HEK293 (cell line): Measurements from ENCODE around the gene DEDD2.

Experiments used
- CTCF ChIA-PET: fragments of 350-600 bp; formaldehyde crosslinking; extraction: SDS; loops from one replicate; lab custom pipeline; 2021; ENCODE audit warnings: antibody characterized with exemption; lab: Yijun Ruan, JAX
- POLR2A ChIA-PET: fragments of 300-600 bp; formaldehyde crosslinking; extraction: SDS; loops from one replicate; lab custom pipeline; 2020; ENCODE audit warnings: antibody characterized with exemption, inconsistent platforms; lab: Yijun Ruan, JAX
- H3K27ac ChIP-seq: fragments of 200-500 bp; sonication (Bioruptor generic); 2 replicates; pipeline ENCODE4 v1.5.1; 2014; ENCODE audit warnings: low read depth, low read length, control low read depth, inconsistent platforms; ENCODE audit errors: extremely low read depth
- H3K36me3 ChIP-seq, 2 experiments: fragments of 200-500 bp in 1 of 2; sonication (Bioruptor generic) in 1 of 2; 1 replicate in 1 of 2; 2 replicates in 1 of 2; pipeline ENCODE4 v1.5.1; 2014 to 2017; ENCODE audit warnings: inconsistent platforms in 2 of 2, low read length in 2 of 2; ENCODE audit not compliant: control insufficient read depth in 2 of 2, insufficient read depth in 1 of 2
- H3K4me1 ChIP-seq: fragments of 200-500 bp; sonication (Bioruptor generic); 2 replicates; pipeline ENCODE4 v1.5.1; 2014; ENCODE audit warnings: mild to moderate bottlenecking, low read length, inconsistent platforms; ENCODE audit not compliant: control insufficient read depth, insufficient read depth
- H3K4me3 ChIP-seq: 2 replicates; pipeline ENCODE4 v1.5.1; 2011; ENCODE audit warnings: low read depth, mild to moderate bottlenecking, control low read depth, low read length, moderate library complexity
- H3K9me3 ChIP-seq: fragments of 200-500 bp; sonication (Bioruptor generic); 2 replicates; pipeline ENCODE4 v1.5.1; 2014; ENCODE audit warnings: low read depth, low read length, inconsistent platforms; ENCODE audit not compliant: control insufficient read depth, insufficient read depth
- GLI4 ChIP-seq: fragments of 450-650 bp; formaldehyde crosslinking; IDR thresholded peaks from 2 replicates; pipeline ENCODE4 v1.5.1; 2016; ENCODE audit warnings: missing biosample characterization, missing genetic modification characterization
- IKZF3 ChIP-seq: fragments of 450-650 bp; IDR thresholded peaks from 2 replicates; pipeline ENCODE4 v1.5.0; 2018; ENCODE audit warnings: missing biosample characterization, mild to moderate bottlenecking, missing genetic modification characterization, moderate library complexity
- KLF16 ChIP-seq: fragments of 450-650 bp; formaldehyde crosslinking; IDR thresholded peaks from 2 replicates; pipeline ENCODE4 v1.5.1; 2017; ENCODE audit warnings: missing biosample characterization, missing genetic modification characterization
- SP7 ChIP-seq: fragments of 450-650 bp; formaldehyde crosslinking; IDR thresholded peaks from 2 replicates; pipeline ENCODE4 v1.5.1; 2016; ENCODE audit warnings: missing biosample characterization, missing genetic modification characterization
- ZBTB48 ChIP-seq: fragments of 450-650 bp; formaldehyde crosslinking; IDR thresholded peaks from 2 replicates; pipeline ENCODE4 v1.5.1; 2016; ENCODE audit warnings: missing biosample characterization, missing genetic modification characterization
- ZFHX2 ChIP-seq: fragments of 450-650 bp; formaldehyde crosslinking; conservative IDR thresholded peaks from 2 replicates; pipeline ENCODE4 v1.5.1; 2016; ENCODE audit warnings: missing biosample characterization, missing genetic modification characterization
- ZFP37 ChIP-seq: fragments of 450-650 bp; formaldehyde crosslinking; IDR thresholded peaks from 2 replicates; pipeline ENCODE4 v1.5.1; 2016; ENCODE audit warnings: missing biosample characterization, missing genetic modification characterization
- ZNF133 ChIP-seq: fragments of 450-650 bp; formaldehyde crosslinking; IDR thresholded peaks from 2 replicates; pipeline ENCODE4 v1.5.1; 2016; ENCODE audit warnings: missing biosample characterization, missing genetic modification characterization
- ZNF140 ChIP-seq: fragments of 450-650 bp; formaldehyde crosslinking; IDR thresholded peaks from 2 replicates; pipeline ENCODE4 v1.5.1; 2016; ENCODE audit warnings: missing biosample characterization, missing genetic modification characterization
- ZNF146 ChIP-seq: fragments of 450-650 bp; formaldehyde crosslinking; IDR thresholded peaks from 2 replicates; pipeline ENCODE4 v1.5.1; 2016; ENCODE audit warnings: missing biosample characterization, missing genetic modification characterization
- ZNF184 ChIP-seq: fragments of 450-650 bp; IDR thresholded peaks from 2 replicates; pipeline ENCODE4 v1.5.1; 2018; ENCODE audit warnings: missing biosample characterization, mild to moderate bottlenecking, missing genetic modification characterization
- ZNF324 ChIP-seq: fragments of 450-650 bp; formaldehyde crosslinking; IDR thresholded peaks from 2 replicates; pipeline ENCODE4 v1.5.1; 2016; ENCODE audit warnings: missing biosample characterization, missing genetic modification characterization
- ZNF416 ChIP-seq: fragments of 450-650 bp; formaldehyde crosslinking; IDR thresholded peaks from 2 replicates; pipeline ENCODE4 v1.5.1; 2016; ENCODE audit warnings: missing biosample characterization, missing genetic modification characterization
- ZNF433 ChIP-seq: fragments of 450-650 bp; formaldehyde crosslinking; IDR thresholded peaks from 2 replicates; pipeline ENCODE4 v1.5.1; 2016; ENCODE audit warnings: missing biosample characterization, missing genetic modification characterization, low read depth
- ZNF521 ChIP-seq: fragments of 450-650 bp; formaldehyde crosslinking; IDR thresholded peaks from 2 replicates; pipeline ENCODE4 v1.5.1; 2017; ENCODE audit warnings: missing biosample characterization, mild to moderate bottlenecking, missing genetic modification characterization
- ZNF544 ChIP-seq: fragments of 450-650 bp; formaldehyde crosslinking; IDR thresholded peaks from 2 replicates; pipeline ENCODE4 v1.5.0; 2017; ENCODE audit warnings: missing biosample characterization, missing genetic modification characterization
- ZNF571 ChIP-seq: fragments of 450-650 bp; formaldehyde crosslinking; IDR thresholded peaks from 2 replicates; pipeline ENCODE4 v1.5.0; 2017; ENCODE audit warnings: missing biosample characterization, missing genetic modification characterization
- ZNF768 ChIP-seq: fragments of 450-650 bp; formaldehyde crosslinking; IDR thresholded peaks from 2 replicates; pipeline ENCODE4 v1.5.1; 2018; ENCODE audit warnings: missing biosample characterization, mild to moderate bottlenecking, missing genetic modification characterization
- TF ChIP-seq, protein P1 (sequence below): fragments of 450-650 bp; formaldehyde crosslinking; IDR thresholded peaks from 2 replicates; pipeline ENCODE4 v1.5.1; 2016; ENCODE audit warnings: missing biosample characterization, missing genetic modification characterization
- TF ChIP-seq, protein P2 (sequence below): fragments of 450-650 bp; formaldehyde crosslinking; IDR thresholded peaks from 2 replicates; pipeline ENCODE4 v1.5.1; 2016; ENCODE audit warnings: missing biosample characterization, missing genetic modification characterization
- TF ChIP-seq, protein P3 (sequence below): fragments of 450-650 bp; IDR thresholded peaks from 2 replicates; pipeline ENCODE4 v1.5.1; 2018; ENCODE audit warnings: missing biosample characterization, mild to moderate bottlenecking, missing genetic modification characterization
- TF ChIP-seq, protein P4 (sequence below): fragments of 450-650 bp; formaldehyde crosslinking; IDR thresholded peaks from 2 replicates; pipeline ENCODE4 v1.5.1; 2016; ENCODE audit warnings: missing biosample characterization, missing genetic modification characterization
- TF ChIP-seq, protein P5 (sequence below): fragments of 450-650 bp; formaldehyde crosslinking; IDR thresholded peaks from 2 replicates; pipeline ENCODE4 v1.5.1; 2017; ENCODE audit warnings: missing biosample characterization, missing genetic modification characterization
- TF ChIP-seq, protein P6 (sequence below): fragments of 450-650 bp; formaldehyde crosslinking; IDR thresholded peaks from 2 replicates; pipeline ENCODE4 v1.5.1; 2016; ENCODE audit warnings: missing biosample characterization, missing genetic modification characterization

The DEDD2 gene

DNA sequence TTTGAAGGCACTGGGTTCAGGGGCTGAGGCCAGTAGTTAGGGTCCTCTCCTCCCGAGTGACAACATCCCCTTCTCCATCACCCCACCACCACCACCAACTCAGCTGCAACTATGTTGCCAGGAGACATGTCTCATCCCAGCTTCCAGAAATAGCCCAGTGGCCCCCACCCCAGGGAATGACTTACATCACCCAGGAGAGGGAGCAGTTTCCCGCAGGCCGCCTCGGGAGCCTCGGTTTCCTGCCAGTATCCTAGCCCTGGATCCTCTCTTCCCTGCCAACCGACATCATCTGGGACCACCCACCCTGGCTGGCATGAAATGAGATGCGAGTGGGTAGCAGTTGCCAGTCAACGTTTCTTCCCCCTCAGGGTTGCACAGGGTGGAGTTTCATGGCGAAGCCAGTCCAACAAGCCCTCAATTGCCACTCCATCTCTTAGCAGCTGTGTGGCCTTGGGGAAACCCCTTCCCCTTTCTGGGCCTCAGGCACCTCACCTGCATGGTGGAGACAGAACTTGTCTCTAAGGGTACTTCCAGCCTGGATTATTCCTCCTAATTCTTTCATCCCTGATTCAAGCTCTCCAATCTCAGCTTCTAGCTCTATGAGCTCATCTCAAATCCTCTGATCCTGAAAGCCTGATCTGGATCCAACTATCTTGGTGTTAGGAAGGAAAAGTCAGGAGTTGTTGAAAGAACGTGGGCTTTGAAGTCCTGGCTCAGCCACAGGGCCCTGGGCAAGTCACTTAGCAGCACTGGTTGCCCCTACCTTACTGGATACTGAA is 28.9 kb upstream of the DEDD2 start (continued):
- TF ChIP-seq, protein P1, sequence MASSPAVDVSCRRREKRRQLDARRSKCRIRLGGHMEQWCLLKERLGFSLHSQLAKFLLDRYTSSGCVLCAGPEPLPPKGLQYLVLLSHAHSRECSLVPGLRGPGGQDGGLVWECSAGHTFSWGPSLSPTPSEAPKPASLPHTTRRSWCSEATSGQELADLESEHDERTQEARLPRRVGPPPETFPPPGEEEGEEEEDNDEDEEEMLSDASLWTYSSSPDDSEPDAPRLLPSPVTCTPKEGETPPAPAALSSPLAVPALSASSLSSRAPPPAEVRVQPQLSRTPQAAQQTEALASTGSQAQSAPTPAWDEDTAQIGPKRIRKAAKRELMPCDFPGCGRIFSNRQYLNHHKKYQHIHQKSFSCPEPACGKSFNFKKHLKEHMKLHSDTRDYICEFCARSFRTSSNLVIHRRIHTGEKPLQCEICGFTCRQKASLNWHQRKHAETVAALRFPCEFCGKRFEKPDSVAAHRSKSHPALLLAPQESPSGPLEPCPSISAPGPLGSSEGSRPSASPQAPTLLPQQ (tag by site-specific recombination) = peak; percentile 72
- TF ChIP-seq IKZF3 (tag by site-specific recombination) = peak; percentile 92
- TF ChIP-seq SP7 (tag by site-specific recombination) = peak; percentile 64
- no peak for TF ChIP-seq ZNF416 (tag by site-specific recombination)
- peak; percentile 40; the same call in 1 of the 2 replicates for TF ChIP-seq ZFP37 (tag by site-specific recombination)
- TF ChIP-seq ZBTB48 (tag by site-specific recombination) = peak; percentile 71; the same call in 1 of the 2 replicates
- TF ChIP-seq ZNF768 = peak; percentile 86; the same call in 1 of the 2 replicates
- no peak for TF ChIP-seq ZNF521 (tag by site-specific recombination)
- TF ChIP-seq, protein P2, sequence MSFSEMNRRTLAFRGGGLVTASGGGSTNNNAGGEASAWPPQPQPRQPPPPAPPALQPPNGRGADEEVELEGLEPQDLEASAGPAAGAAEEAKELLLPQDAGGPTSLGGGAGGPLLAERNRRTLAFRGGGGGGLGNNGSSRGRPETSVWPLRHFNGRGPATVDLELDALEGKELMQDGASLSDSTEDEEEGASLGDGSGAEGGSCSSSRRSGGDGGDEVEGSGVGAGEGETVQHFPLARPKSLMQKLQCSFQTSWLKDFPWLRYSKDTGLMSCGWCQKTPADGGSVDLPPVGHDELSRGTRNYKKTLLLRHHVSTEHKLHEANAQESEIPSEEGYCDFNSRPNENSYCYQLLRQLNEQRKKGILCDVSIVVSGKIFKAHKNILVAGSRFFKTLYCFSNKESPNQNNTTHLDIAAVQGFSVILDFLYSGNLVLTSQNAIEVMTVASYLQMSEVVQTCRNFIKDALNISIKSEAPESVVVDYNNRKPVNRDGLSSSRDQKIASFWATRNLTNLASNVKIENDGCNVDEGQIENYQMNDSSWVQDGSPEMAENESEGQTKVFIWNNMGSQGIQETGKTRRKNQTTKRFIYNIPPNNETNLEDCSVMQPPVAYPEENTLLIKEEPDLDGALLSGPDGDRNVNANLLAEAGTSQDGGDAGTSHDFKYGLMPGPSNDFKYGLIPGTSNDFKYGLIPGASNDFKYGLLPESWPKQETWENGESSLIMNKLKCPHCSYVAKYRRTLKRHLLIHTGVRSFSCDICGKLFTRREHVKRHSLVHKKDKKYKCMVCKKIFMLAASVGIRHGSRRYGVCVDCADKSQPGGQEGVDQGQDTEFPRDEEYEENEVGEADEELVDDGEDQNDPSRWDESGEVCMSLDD (tag by site-specific recombination) = peak; percentile 47
- TF ChIP-seq, protein P3, sequence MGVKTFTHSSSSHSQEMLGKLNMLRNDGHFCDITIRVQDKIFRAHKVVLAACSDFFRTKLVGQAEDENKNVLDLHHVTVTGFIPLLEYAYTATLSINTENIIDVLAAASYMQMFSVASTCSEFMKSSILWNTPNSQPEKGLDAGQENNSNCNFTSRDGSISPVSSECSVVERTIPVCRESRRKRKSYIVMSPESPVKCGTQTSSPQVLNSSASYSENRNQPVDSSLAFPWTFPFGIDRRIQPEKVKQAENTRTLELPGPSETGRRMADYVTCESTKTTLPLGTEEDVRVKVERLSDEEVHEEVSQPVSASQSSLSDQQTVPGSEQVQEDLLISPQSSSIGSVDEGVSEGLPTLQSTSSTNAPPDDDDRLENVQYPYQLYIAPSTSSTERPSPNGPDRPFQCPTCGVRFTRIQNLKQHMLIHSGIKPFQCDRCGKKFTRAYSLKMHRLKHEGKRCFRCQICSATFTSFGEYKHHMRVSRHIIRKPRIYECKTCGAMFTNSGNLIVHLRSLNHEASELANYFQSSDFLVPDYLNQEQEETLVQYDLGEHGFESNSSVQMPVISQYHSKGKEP (tag by site-specific recombination) = peak; percentile 29; the same call in 1 of the 2 replicates
- TF ChIP-seq ZNF184 = no peak
- TF ChIP-seq ZFHX2 (tag by site-specific recombination) = peak; percentile 53

DNA sequence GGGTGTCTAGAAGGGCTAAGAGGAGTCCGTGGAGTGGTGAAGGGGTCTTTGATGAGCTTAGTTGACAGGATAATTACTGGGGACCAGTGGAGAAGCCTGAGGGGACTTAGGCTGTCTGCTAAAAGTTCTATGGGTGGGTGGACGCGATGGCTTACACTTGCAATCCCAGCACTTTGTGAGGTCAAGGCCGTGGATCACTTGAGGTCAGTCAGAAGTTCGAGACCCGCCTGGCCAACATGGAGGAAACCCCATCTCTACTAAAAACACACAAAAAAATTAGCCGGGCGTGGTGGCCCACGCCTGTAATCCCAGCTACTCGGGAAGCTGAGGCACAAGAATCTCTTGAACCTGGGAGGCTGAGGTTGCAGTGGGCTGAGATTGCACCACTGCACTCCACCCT is 27.8 kb upstream of the DEDD2 start:
- POLR2A ChIA-PET = interaction anchor here (1.4 to 13.9 kb wide), 8 partner anchors 10 to 56 kb away, joined by 4 to 242 read pairs (median 28); partner anchors contain the start of genes CIC, DEDD2, ERF and PAFAH1B3
- Histone ChIP-seq H3K9me3 (no peaks in the 10 kb centered on the region), H3K4me3 (no peak overlapping the region), H3K4me1 (peaks cover 18% of the 10 kb centered on the region), H3K36me3 (peaks cover 15 to 23% of the 10 kb centered on the region in 2 experiments), H3K27ac (peak overlapping the region; percentile 99)
- CTCF ChIA-PET = interaction anchor here (0.5 to 11.8 kb wide), 28 partner anchors 11 to 1523 kb away, joined by 3 to 276 read pairs (median 7); partner anchors contain the start of genes CIC, ERF, POU2F2 and ZNF526
- TF ChIP-seq, protein P4, sequence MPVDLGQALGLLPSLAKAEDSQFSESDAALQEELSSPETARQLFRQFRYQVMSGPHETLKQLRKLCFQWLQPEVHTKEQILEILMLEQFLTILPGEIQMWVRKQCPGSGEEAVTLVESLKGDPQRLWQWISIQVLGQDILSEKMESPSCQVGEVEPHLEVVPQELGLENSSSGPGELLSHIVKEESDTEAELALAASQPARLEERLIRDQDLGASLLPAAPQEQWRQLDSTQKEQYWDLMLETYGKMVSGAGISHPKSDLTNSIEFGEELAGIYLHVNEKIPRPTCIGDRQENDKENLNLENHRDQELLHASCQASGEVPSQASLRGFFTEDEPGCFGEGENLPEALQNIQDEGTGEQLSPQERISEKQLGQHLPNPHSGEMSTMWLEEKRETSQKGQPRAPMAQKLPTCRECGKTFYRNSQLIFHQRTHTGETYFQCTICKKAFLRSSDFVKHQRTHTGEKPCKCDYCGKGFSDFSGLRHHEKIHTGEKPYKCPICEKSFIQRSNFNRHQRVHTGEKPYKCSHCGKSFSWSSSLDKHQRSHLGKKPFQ (tag by site-specific recombination) = no peak
- TF ChIP-seq ZNF571 (tag by site-specific recombination) = no peak
- TF ChIP-seq ZNF433 (tag by site-specific recombination) = no peak
- TF ChIP-seq, protein P5, sequence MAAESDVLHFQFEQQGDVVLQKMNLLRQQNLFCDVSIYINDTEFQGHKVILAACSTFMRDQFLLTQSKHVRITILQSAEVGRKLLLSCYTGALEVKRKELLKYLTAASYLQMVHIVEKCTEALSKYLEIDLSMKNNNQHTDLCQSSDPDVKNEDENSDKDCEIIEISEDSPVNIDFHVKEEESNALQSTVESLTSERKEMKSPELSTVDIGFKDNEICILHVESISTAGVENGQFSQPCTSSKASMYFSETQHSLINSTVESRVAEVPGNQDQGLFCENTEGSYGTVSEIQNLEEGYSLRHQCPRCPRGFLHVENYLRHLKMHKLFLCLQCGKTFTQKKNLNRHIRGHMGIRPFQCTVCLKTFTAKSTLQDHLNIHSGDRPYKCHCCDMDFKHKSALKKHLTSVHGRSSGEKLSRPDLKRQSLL (tag by site-specific recombination) = no peak
- TF ChIP-seq ZNF140 (tag by site-specific recombination) = no peak
- TF ChIP-seq ZNF544 (tag by site-specific recombination) = no peak
- TF ChIP-seq ZNF133 = no peak
- no peak for TF ChIP-seq KLF16 (tag by site-specific recombination)
- no peak for TF ChIP-seq GLI4 (tag by site-specific recombination)
- no peak for TF ChIP-seq ZNF324 (tag by site-specific recombination)
- TF ChIP-seq ZNF146 (tag by site-specific recombination) = no peak
- TF ChIP-seq, protein P6, sequence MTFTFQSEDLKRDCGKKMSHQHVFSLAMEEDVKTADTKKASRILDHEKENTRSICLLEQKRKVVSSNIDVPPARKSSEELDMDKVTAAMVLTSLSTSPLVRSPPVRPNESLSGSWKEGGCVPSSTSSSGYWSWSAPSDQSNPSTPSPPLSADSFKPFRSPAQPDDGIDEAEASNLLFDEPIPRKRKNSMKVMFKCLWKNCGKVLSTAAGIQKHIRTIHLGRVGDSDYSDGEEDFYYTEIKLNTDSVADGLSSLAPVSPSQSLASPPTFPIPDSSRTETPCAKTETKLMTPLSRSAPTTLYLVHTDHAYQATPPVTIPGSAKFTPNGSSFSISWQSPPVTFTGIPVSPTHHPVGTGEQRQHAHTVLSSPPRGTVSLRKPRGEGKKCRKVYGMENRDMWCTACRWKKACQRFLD (tag by site-specific recombination) = no peak
